GM18508 (cell line): ENCODE results near the gene RBM4.

Experiments
- ATAC-seq: cut with Tn5 transposase; IDR thresholded peaks from one replicate; pipeline ENCODE4 v1.9.1; 2021; ENCODE audit warnings: moderate number of reproducible peaks; ENCODE audit not compliant: insufficient read depth, unreplicated experiment

RBM4 gene

GRCh38 chr11:66686801-66687750 is 48.6 kb downstream of the RBM4 start:
- no peak for ATAC-seq

- no peak for ATAC-seq
Measured at GRCh38 chr11:66687831-66688281, 49.4 kb downstream of the RBM4 start.

- ATAC-seq: no peak
Measured at GRCh38 chr11:66688561-66689534, 50.3 kb downstream of the RBM4 start.

GRCh38 chr11:66689661-66690590 is 51.4 kb downstream of the RBM4 start:
- ATAC-seq: no peak

GRCh38 chr11:66691311-66691980 is 52.9 kb downstream of the RBM4 start:
- no peak for ATAC-seq

GRCh38 chr11:66692446-66692845 is 53.9 kb downstream of the RBM4 start:
- ATAC-seq: no peak

- no peak for ATAC-seq
Measured at GRCh38 chr11:66692871-66693331, 54.4 kb downstream of the RBM4 start.

- ATAC-seq: no peak
Measured at GRCh38 chr11:66693356-66694055, 55.0 kb downstream of the RBM4 start.

- ATAC-seq: no peak
Measured at GRCh38 chr11:66694056-66694410, 55.5 kb downstream of the RBM4 start.

GRCh38 chr11:66694732-66695207 is 56.3 kb downstream of the RBM4 start:
- ATAC-seq: no peak
